NOMO-1 treated with dmso at 0.1 percent for 144 hours (cell line): Measurements from ENCODE around the gene ADAR.

Source experiments
- DNase-seq: peaks from one replicate; lab custom pipeline; 2025; ENCODE audit not compliant: unreplicated experiment; lab: John Stamatoyannopoulos, UW

ADAR gene

DNA sequence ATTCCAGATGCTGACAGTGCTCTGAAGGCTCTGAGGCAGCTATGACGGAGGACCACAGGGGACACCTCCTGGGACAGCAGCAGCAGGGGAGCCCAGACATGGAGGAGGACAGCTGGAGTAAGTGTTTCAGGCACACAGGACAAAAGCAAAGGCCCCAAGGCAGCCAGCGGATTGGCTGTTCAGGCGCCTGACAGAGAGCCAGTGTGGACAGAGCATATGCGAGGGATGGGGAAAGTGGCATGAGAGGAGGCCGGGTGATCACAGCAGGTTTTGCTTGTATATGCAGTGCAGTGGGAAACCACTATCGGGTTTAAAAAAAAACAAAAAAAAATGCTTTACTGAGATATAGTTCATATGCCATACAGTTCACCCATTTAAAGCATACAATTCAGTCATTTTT, 21.3 kb downstream of the ADAR start:
- no peak for DNase-seq

DNA sequence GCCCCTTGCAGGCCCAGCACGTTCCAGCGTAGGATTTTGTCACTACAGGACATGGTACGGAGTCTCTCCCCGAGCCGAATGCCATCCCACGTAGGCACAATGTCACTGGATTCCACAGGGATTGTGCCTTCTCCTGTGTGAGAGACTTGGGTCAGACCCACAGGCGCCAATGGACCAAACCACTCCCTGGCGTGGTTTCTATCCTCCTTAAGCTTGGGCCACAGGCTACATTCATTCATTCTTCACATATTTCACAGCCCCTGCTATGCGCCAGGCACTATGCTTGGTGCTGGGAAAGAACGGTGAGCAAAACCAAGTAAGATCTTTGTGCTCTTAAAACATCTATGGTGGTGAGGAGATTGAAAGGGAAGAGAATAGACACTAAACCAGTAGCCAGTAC, 21.8 kb downstream of the ADAR start:
- no peak for DNase-seq

- no peak for DNase-seq
These were observed 23.6 kb downstream of the ADAR start for GRCh38 chr1:154584267-154584994.

DNA sequence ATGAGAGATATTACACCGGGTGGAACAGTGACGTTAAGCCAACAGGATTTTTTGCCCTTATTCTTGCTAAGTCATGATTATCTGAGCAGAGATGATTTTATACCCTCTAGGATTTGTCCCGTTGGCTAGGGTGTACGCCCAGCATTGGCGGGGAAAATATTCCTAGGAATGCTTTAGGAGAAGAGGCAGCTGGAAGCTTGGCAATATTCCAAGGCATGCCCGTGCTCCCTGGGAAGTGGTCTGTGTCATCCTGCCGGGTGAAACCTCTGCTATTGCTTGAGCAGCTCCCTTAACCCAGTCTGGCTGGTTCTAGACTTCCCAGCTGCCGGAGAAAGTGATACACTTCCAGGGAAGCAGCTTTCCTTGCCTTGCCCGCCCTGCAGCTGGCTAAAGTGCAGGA, 24.2 kb downstream of the ADAR start:
- no peak for DNase-seq

DNA sequence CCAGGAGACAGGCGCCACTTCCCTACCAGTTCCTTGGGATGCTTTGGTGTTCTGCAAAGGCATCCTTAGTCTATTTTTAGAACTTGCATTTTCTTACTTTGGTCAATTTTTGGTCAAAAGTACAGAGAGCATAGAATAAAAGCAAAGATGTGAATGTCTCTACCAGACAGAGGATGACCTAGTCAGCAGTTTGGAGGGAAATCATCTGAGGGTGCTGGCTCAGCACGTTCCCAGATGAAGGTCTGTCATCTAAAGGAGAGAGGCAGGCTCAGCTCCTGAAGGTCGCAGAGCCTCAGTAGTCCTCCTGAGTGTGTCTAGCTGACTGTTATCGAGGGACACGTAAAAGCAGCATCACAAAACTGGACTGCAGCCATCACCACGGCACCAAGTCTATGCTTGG, 25.1 kb downstream of the ADAR start:
- DNase-seq = no peak

DNA sequence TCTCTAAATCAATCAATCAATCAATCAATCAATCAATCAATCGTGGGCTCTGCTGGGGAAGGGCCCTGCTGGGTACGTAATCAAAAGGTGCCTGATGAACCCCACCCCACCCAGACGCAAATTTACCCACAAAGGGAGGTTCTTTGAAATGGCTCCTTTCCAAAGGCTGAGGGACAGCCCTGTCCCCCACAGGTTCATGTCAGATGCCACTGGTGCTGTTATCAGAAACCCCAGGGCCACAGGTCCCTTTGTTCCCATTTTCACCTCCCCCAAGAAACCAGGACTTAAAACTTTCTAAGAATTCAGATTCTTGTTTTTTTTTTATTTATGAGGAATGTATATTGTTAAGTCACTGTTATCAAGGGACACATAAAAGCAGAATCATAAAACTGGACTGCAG, 26.2 kb downstream of the ADAR start:
- DNase-seq = no peak

GRCh38 chr1:154579374-154579773, 28.6 kb downstream of the ADAR start:
- no peak for DNase-seq

DNA sequence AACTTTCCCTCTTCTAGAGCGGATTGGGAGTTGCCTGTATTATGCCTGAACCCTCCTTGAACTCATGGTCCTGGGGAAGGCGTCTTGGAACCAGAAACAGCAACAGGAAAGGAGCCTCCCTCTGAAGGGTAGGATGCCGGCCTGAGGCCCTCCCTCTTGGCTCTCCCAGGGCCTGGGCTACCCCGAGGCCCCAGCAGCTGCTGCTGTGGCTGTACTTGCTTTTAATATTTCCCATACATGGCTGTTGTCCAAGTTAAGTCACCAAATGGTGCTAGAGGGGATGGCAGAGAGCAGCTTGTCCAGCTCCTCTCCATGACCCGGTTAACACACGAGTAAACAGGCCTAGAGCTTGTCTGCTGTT, 29.9 kb downstream of the ADAR start:
- DNase-seq = no peak

GRCh38 chr1:154577346-154578057, 30.5 kb downstream of the ADAR start:
- no peak for DNase-seq

DNA sequence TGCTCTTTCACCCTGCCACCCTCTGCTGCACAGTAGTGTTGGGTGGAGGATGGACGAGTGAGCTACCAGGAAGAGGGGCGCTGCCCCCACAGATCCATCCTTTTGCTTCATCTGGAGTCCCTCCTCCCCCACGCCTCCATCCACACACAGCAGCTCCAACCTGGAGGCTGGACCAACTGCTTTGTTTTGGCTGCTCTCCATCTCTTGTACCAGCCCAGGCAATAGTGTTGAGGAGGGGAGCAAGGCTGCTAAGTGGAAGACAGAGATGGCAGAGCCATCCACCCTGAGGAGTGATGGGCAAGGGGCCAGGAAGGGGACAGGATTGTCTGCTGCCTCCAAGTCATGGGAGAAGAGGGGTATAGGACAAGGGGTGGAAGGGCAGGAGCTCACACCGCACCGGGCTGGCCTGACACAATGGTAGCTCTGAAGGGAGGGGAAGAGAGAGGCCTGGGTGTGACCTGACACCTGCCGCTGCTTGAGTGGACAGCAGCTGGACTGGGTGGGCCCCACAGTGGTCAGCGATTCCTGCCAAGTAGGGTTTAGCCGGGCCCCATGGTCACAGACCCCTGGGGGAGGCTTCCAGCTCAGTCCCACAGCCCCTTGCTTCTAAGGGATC, 31.9 kb downstream of the ADAR start:
- no peak for DNase-seq

GRCh38 chr1:154575147-154575927, 32.6 kb downstream of the ADAR start:
- DNase-seq = no peak

- DNase-seq = no peak
These were observed 33.3 kb downstream of the ADAR start for GRCh38 chr1:154574716-154575115.

DNA sequence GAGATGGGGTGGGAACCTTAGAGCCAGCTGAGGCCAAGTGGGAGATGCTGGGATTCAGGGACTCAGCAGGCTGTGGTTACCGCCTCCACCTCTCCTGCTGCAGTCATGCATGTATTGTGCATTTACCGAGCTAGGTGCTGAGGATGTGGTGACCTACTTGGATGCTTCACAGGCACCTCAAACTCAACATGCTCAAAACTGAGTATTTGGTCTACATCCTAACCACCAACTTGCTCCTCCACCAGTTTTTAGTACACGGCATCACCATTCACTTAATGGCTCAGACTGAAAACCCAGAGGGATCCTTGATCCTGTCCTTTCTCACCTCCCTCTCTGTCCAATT, 34.8 kb downstream of the ADAR start:
- DNase-seq = no peak

- DNase-seq = no peak
These were observed 35.4 kb downstream of the ADAR start for GRCh38 chr1:154572468-154573167.

- DNase-seq = no peak
These were observed 36.1 kb downstream of the ADAR start for GRCh38 chr1:154571964-154572288.

DNA sequence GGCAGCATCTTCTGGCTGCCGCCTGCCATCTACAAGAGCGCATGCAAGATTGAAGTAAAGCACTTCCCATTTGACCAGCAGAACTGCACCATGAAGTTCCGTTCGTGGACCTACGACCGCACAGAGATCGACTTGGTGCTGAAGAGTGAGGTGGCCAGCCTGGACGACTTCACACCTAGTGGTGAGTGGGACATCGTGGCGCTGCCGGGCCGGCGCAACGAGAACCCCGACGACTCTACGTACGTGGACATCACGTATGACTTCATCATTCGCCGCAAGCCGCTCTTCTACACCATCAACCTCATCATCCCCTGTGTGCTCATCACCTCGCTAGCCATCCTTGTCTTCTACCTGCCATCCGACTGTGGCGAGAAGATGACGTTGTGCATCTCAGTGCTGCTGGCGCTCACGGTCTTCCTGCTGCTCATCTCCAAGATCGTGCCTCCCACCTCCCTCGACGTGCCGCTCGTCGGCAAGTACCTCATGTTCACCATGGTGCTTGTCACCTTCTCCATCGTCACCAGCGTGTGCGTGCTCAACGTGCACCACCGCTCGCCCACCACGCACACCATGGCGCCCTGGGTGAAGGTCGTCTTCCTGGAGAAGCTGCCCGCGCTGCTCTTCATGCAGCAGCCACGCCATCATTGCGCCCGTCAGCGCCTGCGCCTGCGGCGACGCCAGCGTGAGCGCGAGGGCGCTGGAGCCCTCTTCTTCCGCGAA, 36.6 kb downstream of the ADAR start:
- no peak for DNase-seq

- no peak for DNase-seq
These were observed 39.7 kb downstream of the ADAR start for GRCh38 chr1:154568157-154568815.

DNA sequence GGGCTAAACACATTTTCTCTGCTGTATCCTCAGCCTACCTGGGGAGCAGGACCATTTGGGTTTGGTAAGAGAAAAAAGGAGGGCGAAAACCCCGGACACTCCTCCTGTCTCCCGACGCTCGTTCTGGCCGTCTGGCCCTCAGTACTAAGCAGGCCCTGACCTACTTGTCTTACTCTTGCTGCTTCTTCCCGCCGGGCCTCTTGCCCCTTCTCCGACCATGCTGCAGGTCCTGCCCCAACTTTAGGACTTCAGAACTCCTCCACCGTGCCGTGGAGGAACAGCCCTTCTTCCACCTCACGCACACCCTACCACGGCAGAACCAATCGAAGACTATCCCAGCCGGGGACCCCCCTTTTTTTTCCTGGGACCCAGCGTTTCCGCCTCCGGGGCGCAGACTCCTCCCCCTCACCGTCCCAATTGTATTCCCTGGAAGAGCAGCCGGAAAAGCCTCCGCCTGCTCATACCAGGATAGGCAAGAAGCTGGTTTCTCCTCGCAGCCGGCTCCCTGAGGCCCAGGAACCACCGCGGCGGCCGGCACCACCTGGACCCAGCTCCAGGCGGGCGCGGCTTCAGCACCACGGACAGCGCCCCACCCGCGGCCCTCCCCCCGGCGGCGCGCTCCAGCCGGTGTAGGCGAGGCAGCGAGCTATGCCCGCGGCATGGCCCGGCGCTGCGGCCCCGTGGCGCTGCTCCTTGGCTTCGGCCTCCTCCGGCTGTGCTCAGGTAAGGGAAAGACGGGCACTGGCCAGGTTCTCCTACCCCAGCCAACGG, 40.4 kb downstream of the ADAR start, which contains the start of gene CHRNB2:
Gene CHRNB2 (plus strand): TSS at position 393 of the 771 bp plus-strand sequence. CDS start 267 bp downstream, at position 660.
- DNase-seq = no peak

DNA sequence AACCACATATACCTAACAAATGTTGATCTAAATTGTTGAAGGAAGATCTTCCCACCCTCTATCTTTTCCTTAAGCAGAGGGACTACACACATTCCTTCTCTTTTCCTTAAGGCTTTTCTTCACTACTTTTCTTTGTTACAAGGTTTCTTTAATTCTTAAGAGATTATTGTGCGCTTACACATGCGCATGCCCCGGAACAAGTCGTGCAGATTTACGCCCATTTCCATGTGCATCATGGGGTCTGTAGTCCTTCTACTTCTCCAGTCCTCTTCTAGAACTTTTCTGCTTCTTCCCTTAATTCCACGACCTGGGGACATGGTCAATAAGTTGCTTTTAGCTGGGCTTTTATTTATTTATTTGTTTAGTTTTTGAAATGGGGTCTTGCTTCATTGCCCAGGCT, 42.1 kb downstream of the ADAR start:
- no peak for DNase-seq
